GM12892 (cell line): ENCODE measurements around the gene DCDC1.

Source experiments
- POLR2A ChIP-seq: IDR thresholded peaks from 2 replicates; pipeline ENCODE4 v1.6.1; 2011; ENCODE audit warnings: low read depth, low read length, control low read depth
- POLR2AphosphoS5 ChIP-seq: IDR thresholded peaks from 2 replicates; pipeline ENCODE4 v1.6.1; 2011; ENCODE audit warnings: low read depth, low read length, control low read depth
- TAF1 ChIP-seq: IDR thresholded peaks from 2 replicates; pipeline ENCODE4 v1.6.1; 2011; ENCODE audit warnings: low read depth, mild to moderate bottlenecking, control low read depth, low read length, borderline replicate concordance

DNA sequence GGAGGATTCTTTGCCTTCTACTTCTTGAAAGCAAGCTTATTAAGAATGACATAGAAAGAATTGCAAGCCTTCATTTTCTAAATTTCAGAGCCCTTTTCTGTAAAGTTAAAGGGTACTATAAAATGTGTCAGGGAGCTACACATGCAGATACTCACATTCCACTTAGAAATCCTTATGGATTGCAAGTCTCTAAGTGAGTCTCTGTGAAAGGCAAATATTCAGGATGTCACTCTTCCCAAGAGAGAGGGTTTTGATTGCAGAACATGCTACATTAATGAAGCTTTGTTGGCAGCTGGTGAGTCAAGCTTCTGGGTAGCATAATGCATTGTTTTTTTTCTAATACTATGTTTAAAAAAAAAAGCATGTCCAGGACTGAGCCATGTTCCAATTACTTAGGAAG, 369.2 kb downstream of the DCDC1 start:
- no peak for TF ChIP-seq TAF1
- no peak for TF ChIP-seq POLR2A
- TF ChIP-seq POLR2AphosphoS5 = no peak
